HG02642 (cell line): Measurements from ENCODE around the gene COA6.
A peak's percentile ranks its signal among the peaks of the same experiment; 100 is the strongest.
"Not testable (repeated sequence)": the region's sequence is repeated elsewhere in the genome, so short reads cannot be mapped to it uniquely, and the experiment has no call there.

Experiments used
- ATAC-seq: cut with Tn5 transposase; IDR thresholded peaks from one replicate; pipeline ENCODE4 v1.9.1; 2021; ENCODE audit warnings: mild to moderate bottlenecking; ENCODE audit not compliant: unreplicated experiment, poor library complexity

COA6 gene

DNA sequence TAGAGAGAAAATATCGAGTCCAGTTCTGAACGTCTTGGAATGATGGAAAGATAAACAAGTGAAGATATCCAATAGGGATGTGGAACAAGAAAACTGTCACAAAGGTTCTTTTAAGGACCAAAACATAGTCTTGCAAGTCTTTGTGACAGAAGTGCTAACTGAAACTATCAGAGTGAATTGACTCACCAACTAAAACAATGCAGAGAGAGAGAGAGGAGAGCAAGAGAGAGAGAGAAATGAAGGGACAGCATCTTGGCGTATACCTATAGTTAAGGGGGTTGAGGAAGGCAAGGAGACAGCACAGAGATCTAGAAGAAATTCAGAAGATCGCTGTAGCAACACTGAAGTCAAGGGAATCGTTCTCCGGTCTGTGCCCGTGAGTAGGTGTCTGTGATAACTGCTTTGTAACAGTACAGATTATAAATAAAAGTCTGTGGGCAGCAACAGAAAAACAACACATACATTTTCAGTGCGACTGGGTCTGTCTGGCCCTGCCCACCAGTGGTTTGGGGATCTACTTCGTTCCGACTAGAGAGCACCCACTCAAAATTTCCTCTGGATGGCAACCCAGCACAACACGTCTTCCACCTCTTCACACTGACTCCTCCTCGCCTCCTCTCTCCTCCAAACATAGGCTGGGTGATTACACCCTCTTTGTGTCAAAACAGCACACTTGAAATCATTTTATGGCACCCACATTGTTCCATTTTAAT lies 4.8 kb upstream of the COA6 start:
- no peak for ATAC-seq

DNA sequence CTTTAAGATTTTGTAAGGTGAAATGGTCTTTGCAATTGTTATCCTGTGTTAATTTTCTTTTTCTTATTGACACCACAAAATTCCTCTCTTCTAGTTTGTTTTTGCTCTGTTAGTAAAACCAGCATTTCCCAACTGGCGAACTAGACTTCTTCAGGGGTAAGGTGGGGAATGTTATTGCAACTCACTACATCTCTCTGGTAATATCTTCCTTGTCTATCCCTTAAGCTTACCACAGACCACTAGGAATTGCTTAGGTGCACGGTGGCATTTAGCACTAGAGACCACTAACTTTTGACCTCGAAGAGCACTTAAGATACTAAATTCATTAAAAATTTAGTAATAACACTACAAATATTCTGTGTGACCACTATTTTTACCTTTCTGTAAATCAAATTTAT lies 4.2 kb upstream of the COA6 start:
- no peak for ATAC-seq

DNA sequence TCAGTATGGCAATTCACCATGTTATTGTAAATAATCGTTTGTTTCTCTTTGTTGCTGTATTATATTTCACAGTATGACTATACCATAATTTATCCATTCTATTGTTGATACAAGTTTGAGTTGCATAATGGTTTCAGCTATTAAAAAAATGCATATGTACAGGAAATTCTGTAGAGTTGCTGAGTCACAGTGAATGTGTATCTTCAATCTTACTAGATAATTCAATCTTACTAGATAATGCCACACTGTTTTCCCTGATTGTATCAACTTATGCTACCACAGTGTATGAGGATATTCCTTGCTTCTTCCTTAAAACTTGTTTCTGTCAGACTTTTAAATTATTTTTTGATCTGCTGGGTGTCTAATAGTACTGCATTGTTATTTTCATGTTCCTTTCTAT lies 3.5 kb upstream of the COA6 start:
- ATAC-seq = no peak

DNA sequence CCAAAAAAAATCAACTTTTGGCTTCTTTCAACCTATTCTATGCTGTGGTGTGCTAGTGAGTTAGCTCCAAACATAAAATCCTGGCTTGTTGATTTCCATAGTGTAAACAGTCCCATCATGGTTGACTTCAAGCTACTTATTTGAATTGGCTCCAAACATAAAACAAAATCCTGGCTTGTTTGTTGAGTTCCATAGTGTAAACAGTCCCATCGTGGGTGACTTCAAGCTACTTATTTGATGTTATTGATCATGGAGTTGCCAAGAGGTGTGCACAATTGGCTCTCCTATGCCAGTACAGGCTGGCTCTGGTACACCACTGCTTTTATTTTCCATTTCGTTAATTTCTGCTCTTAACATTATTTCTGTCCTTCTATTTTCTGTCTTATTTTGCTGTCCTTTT lies 1.8 kb upstream of the COA6 start:
- ATAC-seq = no peak

DNA sequence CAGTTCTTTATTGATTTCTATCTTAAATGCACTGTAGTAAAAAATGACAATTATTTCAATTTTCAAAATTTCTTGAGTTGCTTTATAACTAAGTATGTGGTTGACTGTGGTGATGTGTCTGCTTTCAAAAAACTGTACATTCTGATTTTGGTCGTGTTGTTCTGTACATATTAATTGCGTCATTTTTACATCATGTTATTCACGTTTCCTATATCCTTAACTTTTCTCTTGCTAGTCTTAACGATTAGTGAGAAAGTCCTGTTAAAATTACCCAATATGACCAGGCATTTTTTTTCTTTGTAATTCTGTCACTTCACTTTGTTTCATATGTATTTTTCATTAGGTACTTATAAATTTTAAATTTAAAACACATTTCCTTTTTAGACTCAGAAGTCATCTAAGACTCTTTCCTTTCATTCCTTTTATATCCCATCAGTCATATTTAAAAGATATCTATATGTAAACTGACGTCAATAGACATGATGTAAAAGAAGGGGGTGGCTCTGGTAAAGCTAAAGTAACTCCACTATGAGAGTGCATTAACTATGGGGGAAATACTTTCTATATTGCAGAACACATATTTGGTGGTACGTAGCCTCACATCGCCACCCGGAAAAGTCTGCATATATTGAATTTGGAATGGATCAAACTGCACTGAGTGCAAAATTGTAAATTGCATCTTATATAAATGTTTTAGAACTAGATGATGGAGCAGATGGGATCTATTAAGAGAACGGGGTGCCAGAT lies 1.1 kb upstream of the COA6 start:
- no peak for ATAC-seq

DNA sequence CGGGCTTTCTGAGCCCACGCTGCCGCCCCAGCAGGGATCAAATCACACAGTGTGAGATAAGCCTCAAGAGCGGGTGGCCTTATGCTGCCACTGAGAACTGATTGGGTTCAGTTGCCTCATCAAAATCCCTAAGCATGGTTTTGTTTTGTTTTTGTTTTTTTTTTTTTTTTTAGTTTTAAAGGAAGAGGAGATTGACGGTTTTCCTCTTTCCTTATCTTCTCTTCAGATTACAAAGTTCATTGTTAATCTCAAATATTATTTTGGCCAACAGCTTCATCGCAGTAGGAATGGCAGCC lies 651 bp downstream of the COA6 start:
- peak; percentile 24 for ATAC-seq

DNA sequence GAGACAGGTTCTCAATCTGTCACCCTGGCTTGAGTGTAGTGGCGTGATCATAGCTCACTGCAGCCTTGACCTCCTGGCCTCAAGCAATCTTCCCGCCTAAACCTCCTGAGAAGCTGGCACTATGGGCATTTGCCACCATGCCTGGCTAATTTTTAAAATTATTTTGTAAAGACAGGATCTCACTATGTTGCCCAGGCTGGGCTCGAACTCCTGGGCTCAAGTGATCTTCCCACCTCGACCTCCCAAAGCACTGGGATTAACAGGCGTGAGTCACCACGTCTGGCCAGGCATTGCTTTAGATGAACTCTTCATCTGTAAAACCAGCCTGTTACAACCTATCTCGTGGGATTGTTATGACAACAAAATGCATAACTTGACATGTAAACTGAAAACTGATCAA lies 2.4 kb downstream of the COA6 start:
- ATAC-seq = no peak

DNA sequence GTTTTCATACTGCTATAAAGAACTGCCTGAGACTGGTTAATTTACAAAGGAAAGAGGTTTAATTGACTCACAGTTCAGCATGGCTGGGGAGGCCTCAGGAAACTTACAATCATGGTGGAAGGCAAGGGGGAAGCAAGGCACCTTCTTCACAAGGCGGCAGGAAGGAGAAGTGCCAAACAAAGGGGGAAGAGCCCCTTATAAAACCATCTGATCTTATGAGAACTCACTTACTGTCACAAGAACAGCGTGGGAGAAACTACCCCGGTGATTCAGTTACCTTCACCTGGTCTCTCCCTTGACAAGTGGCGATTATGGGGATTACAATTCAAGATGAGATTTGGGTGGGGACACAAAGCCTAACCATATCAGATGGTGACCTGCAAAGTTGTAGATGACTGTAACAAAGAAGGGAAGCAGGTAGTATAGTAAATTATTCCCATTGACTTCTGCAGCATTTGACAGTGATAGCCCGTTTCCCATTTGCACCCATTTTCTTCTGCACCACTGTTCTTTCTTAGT lies 6.4 kb downstream of the COA6 start:
- not testable (repeated sequence) for ATAC-seq

DNA sequence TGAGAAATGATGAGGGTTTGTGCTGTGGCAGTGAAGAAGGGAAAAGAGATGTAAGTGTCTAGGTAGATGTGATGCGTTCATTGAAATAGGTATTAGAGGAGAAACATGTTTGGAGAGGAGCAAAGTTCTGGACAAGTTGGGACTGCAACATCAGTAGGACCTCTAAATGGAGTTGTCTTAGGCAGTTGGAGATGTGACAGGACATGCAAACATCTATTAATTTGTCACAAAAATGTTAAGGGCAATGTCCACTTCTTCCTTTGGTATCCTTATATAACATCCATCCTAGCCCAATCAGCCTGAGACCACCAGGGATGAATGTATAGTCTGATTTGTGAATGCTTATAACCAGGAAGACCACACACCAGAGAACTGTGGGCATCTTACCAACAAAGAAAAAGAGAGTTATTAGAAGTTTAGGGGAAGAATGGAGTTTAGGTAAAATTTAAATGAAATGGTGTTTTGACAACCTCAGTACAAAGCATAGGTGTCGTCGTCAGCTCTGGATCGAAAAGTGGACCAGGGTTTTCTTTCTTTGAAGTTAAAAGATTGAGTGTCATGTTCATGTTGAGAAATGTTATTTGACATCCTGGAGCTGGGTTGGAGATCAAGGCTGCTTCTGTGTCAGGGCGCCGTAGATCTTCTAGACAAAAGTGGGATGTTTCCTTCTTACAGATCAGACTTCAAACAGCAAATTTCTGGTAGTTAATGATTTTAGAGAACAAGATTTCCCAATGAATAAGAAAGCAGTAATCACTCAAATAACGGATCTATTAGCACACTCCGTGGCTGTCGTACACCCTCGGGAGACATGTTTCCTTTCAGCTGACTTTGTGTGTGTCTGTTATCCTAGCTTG lies 8.7 kb downstream of the COA6 start:
- no peak for ATAC-seq

DNA sequence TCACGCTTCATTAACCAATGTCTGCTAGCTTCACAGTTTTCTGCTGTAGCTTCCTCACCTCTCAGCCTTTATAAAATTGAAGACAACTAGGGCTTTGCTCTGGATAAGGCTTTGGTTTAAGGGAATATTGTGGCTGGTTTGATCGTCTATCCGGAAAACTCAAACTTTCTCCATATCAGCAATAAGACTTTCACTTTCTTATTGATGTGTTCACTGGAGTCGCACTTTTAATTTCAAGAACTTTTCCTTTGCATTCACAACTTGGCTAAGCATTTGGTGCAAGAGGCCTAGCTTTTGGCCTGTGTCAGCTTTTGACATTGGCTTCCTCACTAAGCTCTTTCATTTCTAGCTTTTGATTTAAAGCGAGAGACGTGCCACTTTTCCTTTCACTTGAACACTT lies 12.9 kb downstream of the COA6 start:
- ATAC-seq = no peak

DNA sequence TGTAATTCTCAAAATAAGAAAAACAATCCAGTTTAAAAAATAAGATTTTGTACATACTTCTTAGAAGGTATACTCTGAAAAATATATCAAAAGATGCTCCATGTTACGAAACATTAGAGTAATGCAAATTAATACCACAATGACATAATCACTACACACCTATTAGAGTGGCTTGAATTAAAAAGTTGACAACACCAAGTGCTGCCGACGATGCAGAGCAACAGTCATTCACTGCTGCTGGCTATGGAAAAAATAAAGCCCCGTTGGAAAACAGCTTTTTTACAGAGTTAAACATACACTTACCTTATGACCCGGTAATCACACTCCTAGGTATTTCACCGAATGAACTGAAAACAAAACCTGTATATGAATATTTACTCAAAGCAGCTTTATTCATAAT lies 14.8 kb downstream of the COA6 start:
- no peak for ATAC-seq

DNA sequence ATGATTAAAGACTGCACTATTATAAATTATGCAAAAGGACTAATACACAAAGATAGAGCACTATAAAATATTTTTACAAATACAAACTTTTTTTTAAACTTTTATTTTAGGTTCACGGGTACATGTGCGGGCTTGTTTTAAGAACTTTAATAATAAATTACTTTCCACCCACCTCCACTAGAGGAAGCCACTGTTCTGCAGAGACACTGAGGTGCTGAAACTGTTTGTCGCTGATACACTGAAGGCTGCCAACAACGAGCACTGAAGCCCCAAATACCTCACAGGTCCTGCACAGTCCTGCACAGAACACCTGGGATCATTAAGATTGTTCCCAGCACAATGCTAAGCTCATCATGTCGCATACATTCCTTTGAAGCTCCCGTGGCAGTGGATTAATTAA lies 19.9 kb downstream of the COA6 start:
- no peak for ATAC-seq

DNA sequence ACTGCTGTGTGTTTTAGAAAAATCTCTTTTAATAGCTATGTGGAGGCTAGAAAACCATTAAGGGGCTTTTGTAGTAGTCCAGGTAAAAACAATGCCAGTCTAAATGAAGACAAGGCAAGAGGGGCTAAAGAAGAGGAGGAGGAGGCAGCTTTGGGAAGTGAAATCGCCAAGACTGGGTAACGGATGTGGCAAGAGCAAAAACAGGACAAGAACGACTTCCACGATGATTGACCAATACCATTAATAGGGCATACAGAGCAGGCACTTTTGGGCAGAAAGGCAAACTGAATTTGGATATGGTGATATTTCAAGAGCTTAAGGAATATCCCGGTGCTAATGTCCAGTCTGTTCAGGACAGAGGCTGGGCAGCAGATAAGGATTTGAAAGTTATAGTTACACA lies 22.0 kb downstream of the COA6 start:
- ATAC-seq = no peak

DNA sequence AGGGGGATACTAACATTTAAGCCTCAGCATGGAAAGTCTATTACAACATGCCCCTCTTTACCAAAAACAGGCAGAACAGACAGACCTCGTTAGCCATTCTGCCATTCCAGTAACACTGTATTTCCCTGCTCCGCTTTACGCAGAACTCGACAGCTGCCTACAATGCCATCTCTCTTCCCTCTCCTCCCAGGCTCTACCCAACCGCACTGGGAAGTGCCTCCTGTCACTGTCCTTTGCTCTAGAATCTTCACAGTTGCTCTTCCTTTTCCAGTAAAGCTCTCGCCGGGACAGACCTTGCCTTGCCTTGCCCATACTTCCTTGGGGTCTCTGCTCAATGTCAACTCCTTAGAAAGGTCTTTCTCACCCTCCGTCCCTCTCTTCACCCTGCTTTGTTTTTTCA lies 22.8 kb downstream of the COA6 start:
- ATAC-seq = no peak

DNA sequence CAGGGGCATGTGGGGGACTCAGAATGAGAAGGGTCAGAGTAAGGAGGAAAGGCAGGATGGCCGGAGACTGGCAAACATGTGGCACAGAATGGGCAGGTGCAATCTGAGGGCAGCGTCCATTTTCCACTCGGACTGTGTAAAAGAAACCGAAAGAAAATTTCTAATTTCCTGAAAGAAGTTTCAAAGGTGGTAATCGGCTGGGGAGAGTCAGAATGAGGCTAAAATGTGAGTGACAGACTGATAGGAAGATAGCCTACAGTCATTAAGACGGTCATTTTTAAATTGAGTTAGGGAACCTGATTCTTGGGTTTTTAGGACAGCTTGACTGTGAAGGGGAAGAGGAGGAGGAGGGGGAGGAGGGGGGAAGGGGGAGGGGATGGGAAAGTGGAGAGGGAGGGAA lies 23.6 kb downstream of the COA6 start:
- no peak for ATAC-seq

DNA sequence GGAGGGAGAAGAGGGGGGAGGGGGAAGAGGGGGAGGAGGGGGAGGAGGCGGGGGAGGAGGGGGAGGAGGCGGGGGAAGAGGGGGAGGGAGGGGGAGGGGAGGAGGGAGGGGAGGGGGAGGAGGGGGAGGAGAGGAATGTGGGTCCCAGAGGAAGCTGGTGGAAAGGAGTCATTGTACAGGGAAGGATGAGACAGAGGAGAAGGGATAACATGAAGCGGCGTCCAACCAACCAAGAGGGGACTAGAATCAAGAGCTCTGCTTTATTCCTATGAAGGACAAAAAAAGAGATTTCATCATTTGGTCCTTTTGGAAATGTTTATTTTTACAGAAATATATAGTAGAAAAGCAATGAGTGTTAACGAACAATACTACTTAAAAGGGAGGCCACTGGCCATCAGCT lies 24.5 kb downstream of the COA6 start:
- no peak for ATAC-seq

DNA sequence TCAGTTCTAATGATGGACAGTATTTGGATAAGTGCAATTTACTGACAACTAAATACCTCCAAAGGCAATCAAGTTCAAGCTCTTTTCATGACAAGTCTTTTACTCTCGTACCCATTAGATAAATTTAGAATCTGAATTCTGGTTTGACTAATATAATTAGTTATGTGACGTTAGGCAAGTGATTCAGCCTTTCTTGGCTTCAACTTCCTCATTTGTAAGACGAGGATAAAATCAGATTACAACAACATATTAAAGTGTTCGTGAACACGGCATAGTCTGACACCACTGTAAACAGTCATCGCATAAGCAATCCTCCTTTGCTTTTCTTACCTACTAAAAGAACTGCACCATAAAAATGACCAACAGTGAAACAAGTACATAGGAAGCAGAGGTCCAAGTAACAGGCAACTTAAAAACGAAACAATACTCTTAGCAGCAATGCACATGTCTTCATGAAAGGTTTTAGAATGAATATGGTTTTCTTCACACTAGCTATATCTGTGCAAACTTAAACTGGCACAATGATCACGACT lies 25.7 kb downstream of the COA6 start:
- ATAC-seq = peak; percentile 59

DNA sequence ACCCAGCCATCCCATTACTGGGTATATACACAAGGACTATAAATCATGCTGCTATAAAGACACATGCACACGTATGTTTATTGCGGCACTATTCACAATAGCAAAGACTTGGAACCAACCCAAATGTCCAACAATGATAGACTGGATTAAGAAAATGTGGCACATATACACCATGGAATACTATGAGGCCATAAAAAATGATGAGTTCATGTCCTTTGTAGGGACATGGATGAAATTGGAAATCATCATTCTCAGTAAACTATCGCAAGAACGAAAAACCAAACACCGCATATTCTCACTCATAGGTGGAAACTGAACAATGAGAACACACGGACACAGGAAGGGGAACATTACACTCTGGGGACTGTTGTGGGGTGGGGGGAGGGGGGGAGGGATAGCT lies 26.3 kb downstream of the COA6 start:
- ATAC-seq = not testable (repeated sequence)

DNA sequence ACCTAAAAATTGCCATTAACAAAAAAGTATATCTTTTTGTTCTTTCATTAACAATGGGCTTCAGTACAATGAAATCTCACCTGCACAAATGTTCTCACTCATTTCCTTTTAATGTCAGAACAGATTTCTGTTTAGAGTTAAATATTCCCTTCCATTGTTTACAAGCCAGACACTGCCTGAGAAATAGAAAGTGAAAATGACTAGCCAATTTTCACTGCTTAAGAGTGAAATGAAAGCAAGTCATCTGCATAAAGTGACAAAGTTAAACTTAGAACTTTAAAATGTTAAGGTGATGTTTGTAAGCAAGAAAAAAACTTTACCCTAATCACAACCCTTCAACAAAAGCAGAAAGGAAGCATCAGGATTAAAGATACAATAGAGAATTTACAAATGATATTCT lies 27.5 kb downstream of the COA6 start:
- peak; percentile 50 for ATAC-seq

DNA sequence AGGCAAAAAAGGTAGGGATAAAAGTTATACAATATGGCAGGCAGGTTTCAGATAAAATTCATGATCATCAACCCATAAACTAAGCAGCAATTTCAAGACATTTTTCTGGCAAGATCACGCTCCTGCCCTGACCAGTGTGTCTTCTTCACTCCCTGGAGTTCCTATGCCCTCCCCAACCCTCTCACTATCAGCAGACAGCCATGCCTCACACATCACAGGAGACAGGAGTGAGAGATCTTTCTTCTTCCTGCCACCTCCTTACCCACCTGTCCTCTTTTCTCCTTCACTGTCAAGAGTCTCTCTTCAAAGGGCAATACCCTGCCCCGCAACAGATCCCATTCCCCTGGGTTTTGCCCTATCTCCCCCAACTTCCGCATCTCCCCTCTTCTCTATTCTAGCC lies 28.4 kb downstream of the COA6 start:
- no peak for ATAC-seq

DNA sequence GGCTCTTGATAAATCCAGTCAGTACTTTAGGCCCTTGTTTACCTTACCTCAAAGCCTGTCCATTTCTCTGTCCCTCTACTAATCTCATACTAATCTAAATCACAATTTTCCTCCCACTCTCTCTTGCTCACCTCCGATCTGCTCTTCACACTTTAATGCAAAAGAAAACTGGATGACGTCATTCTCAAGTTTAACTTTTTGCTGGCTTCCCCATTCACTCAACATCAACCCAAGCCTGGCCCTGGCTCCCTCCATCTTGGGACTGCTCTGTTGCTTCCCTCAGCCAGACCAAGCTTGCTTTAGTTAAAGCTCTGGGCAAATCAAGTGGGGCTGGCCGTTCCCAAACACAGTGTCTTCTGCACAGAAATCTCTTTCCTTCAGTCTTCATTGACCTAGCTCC lies 29.7 kb downstream of the COA6 start:
- ATAC-seq = no peak
